ENCODE measurements around the gene PLAC8. TPM values are rescaled to one million over a fixed set of nuclear protein-coding genes. Genes with fewer than 3 reads are reported as not detected.
"Not testable (repeated sequence)": the region's sequence is repeated elsewhere in the genome, so short reads cannot be mapped to it uniquely, and the experiment has no call there.

Gene PLAC8
- 122 and 240 TPM in 2 replicates for total RNA-seq (2014; rRNA removed; shearing (Covaris generic))

DNA sequence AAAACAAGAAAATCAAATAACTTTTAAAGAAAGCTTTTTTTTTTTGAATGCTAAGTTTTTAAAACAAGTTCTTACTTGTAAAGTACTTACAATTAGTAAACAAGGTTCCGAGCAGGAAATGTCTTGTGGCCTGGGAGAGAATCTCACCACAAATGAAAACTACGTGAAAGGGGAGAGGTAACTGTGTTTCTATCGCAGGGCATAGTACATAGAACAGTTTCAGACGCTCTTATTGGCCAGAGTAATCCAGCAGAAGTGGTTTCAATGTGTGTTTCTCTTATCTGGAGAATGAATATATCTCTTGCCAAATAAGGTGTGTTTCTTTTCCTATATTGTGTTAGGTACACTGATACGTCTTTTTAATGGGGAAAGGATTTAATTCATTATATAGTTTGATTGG is at the start of gene PLAC8:
Gene PLAC8, minus strand, starts transcription at position 154 of the 400 bp plus-strand sequence. CDS start 6,808 bp downstream, outside the sequence.
- peak; percentile 78 for DNase-seq (ENCODE audit: low read depth)

DNA sequence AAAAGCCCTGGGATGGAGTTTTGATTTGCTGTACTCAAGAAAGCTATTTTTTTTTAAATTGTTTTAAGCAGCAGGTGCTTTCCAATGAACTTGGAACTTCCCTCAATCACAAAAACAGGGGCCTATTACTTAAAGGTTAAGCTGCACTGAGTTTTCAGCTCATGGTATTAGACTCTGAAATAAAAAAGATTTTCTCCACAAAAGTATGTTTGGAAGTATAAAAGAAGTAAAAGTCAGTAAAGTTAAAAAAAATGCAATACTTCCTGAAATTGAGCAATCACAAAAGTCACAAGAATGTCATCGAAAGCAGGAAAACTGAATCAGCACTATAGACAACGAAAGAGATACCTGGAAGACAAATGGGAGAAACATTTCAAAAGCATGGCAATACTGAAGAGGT is 38.9 kb upstream of the PLAC8 start:
- no peak for DNase-seq (ENCODE audit: low read depth)

DNA sequence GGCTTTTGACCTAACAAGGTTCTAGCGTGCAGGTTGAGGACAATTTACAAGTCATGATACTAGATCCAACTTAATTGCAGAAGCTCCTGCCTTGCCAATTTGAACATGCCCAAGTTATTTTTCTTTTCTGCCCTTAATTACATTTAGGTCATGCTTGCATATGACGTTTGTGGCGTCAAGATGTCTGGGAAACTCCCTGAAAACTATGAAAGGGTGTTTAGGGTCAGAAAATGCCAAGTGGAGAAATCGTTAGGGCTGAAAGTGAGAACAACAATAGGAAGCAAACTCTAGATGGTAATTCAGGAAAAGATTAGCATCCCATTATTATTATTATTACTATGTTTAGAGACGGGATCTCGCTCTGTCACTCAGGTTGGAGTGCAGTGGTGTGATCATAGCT is 38.2 kb upstream of the PLAC8 start:
- no peak for DNase-seq (ENCODE audit: low read depth)

GRCh38 chr4:83151651-83152050 is 37.1 kb upstream of the PLAC8 start:
- no peak for DNase-seq (ENCODE audit: low read depth)

DNA sequence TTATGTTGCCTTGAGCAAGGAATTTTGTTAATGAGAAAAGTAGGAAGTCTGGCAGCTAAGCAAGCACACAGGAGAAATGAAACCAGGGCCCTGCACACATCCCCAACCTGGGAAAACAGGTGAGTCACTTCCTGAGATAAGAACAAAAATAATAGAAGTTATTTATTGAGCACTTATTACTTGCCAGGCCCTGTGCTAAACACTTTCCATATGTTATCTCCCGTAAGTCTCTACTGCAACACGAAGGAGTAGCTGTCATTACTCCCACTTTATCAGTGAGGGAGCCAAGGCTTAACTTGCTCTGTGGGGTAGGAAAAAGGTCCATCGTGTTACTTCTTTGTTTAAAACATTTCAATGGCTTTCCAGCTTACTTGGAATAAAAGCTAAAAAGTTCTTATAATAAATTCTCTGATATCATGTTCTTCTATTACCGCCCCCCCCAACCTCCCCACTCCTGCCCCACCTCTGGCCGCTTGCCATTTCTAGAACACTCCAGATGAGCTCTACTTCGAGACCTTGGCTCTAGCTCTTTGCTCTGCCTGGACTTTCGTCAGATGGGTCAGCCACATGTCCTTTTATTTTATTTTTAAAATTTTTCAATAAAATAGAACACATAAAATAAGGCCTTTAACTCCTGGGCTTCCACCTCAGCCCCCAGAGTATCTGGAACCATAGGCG is 36.3 kb upstream of the PLAC8 start:
- peak; percentile 62 for DNase-seq (ENCODE audit: low read depth)

- no peak for DNase-seq (ENCODE audit: low read depth)
Observed at GRCh38 chr4:83149865-83150652, 35.5 kb upstream of the PLAC8 start.

DNA sequence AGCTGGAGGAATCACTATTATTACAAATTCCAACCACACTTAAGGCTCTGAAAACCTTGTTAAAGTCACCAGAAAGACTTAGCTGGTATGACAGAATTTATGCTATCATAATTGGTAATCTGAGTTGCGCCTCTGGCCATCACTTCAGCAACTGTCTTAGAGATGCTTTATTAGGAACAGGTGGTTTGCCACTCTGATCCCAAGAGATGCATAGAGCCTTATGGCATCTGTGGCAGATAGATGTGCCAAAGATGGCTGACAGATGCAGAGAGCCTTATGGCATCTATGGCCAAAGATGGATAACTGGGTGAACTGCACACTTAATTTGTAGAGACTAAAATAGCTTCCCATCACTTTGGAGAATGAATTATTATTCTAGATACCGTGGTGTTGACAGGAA is 32.3 kb upstream of the PLAC8 start:
- no peak for DNase-seq (ENCODE audit: low read depth)

DNA sequence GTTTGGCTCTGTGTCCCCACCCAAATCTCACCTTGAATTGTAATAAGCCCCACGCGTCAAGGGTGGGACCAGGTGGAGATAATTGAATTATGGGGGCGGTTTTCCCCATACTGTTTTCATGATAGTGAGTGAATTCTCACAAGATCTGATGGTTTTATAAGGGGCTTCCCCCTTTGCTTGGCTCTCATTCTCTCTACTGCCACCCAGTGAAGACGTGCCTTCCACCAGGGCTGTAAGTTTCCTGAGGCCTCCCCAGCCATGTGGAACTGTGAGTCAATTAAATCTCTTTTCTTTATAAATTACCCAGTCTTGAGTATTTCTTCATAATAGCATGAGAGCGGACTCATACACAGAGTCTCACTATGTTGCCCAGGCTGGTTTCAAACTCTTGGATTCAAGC is 31.2 kb upstream of the PLAC8 start:
- not testable (repeated sequence) for DNase-seq (ENCODE audit: low read depth)

- DNase-seq (ENCODE audit: low read depth) = no peak
Observed at GRCh38 chr4:83139514-83140156, 25.1 kb upstream of the PLAC8 start.

DNA sequence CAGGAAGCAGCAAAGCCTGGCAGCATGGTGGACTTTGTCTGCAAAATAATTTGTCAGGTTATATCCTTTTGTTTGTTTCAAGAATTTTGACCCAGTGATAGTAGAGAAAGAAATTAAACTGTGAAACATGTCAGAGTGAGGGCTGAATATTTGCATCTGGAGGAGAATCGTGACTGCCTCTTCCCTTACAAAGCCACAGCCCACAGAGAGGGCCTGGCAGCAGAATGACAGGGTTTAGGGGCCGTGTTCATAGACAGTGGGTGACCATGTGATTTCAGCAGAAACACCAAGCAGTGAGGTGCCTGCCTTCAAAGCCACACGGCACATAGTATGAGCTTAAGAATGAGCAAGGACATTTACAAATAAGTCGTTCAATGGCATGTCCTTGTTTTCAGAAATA is 24.4 kb upstream of the PLAC8 start:
- no peak for DNase-seq (ENCODE audit: low read depth)

DNA sequence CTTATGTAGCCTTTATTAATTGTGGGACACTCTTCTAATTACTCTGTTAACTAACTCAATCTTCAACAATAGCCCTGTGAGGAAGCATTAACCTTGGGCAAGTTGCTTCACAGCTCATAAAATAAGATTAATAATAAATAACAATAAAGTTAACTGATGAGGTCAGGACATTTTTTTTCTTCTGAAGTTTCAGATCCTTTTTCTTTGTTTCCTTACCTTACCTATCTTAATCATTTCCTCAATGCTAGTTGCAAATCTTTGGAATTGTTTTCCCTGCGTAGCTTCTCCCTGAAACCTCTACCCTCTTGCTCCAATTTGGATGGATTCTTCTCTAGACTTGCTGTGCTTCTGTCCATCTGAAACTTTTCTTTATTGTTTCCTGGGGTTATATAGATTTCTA is 17.5 kb upstream of the PLAC8 start:
- DNase-seq (ENCODE audit: low read depth) = no peak

DNA sequence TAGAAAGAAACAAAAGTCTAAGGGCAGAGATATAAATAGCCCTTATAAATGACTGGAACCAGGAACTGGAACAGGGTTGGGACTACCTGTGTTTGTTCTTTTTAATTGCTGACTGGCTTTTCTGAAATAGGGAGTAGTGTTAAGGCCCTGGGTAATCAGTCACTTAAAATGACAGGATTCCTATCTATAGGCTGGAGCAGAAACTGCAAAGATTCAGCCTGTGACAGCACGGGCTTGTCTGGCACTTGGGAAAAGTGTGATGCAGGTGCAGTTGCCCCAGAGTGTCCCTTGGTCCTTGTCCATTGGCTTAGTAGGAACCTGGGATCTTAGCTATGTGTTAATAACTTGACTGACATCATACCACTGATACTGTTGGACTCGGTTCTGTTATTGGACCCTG is 14.7 kb upstream of the PLAC8 start:
- DNase-seq (ENCODE audit: low read depth) = no peak

GRCh38 chr4:83128240-83128929 is 13.9 kb upstream of the PLAC8 start:
- peak; percentile 82 for DNase-seq (ENCODE audit: low read depth)

GRCh38 chr4:83125738-83126141 is 11.2 kb upstream of the PLAC8 start:
- no peak for DNase-seq (ENCODE audit: low read depth)

- DNase-seq (ENCODE audit: low read depth) = peak; percentile 35
Observed at GRCh38 chr4:83124111-83124780, 9.7 kb upstream of the PLAC8 start.

DNA sequence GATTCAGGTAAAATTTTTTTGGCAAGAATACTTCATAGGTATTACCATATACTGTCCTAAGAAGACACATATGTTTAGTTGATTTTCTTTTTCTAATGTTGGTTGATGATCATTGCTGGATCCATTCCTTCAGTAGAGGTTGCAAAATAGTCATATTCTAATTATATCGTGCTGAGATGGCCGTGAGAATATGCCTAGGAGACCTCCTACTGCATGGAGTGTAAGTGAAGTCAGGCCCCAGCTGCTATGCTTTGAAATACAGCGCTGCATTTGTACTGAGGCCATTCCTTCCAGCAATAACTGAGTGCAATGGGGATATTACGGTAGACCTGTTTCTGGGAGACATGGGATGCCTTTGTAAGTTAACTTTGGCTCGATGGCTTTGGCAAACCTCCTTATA is 6.7 kb upstream of the PLAC8 start:
- no peak for DNase-seq (ENCODE audit: low read depth)

- no peak for DNase-seq (ENCODE audit: low read depth)
Observed at GRCh38 chr4:83118869-83119268, 4.3 kb upstream of the PLAC8 start.

- DNase-seq (ENCODE audit: low read depth) = no peak
Observed at GRCh38 chr4:83115656-83116285, 1.2 kb upstream of the PLAC8 start.

- peak; percentile 67 for DNase-seq (ENCODE audit: low read depth)
Observed at GRCh38 chr4:83115000-83115399, 471 bp upstream of the PLAC8 start.

DNA sequence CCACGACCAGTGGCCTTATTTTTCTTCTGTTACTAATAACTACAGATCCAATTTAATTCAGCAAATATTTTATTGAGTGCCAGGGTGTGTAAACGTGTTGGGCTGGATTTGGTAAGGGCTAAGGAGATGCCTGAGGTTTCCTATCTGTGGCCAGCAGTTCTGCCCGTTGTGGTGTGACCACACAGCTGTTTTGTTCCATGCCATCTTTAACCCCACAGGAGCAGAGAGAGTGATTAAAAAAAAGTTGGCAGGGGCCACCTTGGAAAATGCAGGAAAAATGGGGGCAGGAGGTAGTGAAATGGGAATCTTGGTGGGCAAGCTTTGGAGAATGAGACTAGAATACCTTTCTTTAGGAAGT is 1.1 kb downstream of the PLAC8 start:
- peak; percentile 77 for DNase-seq (ENCODE audit: low read depth)
